ENCODE results near the gene LGALS12. TPM values are rescaled to one million over a fixed set of nuclear protein-coding genes. Genes with fewer than 3 reads are reported as not detected.

The LGALS12 gene
- total and polyA plus RNA-seq, 2 of the 13 experiments (the other 11 are each of a cell fraction or from before 2014, with no cell fraction given): not detected

DNA sequence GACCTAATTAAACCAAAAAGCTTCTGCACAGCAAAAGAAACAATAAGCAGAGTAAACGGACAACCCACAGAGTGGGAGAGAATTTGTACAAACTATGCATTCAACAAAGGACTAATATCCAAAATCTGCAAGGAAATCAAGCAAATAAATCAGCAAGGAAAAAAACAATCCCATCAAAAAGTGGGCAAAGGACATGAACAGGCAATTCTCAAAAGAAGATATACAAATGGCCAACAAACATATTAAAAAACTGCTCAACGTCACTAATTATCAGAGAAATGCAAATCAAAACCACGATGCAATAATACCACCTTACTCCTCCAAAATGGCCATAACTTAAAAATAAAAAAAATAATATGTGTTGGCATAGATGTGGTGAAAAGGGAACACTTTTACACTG, 20.1 kb upstream of the LGALS12 start:
- H3K79me2 ChIP-seq (ENCODE audit: insufficient read depth, low read length): no peaks in the 10 kb centered on the region
- H3K36me3 ChIP-seq (replicated peaks in 1 of 2; ENCODE audit: control insufficient read depth in 1 of 2, insufficient read depth in 2 of 2, low read length in 2 of 2): no peaks in the 10 kb centered on the region
- H3K9me3 ChIP-seq (ENCODE audit: low read length): peaks cover 15% of the 10 kb centered on the region; the same call in 1 of the 2 replicates
- no peak overlapping the region for H3K27ac ChIP-seq (ENCODE audit: extremely low read length, insufficient read depth, low read length)
- H3K9ac ChIP-seq (ENCODE audit: insufficient read depth, low read depth, low read length): no peak overlapping the region
- intact Hi-C loops (cut with micrococcal nuclease; ENCODE audit: unreplicated experiment) (no loop called here), in situ Hi-C loops (cut with HindIII; ENCODE audit: extremely low pct_ligation_motif_present, low pct_unique_long_range_greater_than_20kb) (loop anchor here (25.0 kb wide), 1 partner anchor 252 kb away; no protein-coding TSS in a partner anchor)
- H2AFZ ChIP-seq (ENCODE audit: low read length): no peak overlapping the region
- ATAC-seq (no peak), DNase-seq (ENCODE audit: low spot score) (no peak), FAIRE-seq (no peak)
- H3K4me2 ChIP-seq (ENCODE audit: low read depth, low read length): no peak overlapping the region
- BruUV-seq (replicated peaks): no TSS peak
- H3K4me3 ChIP-seq (replicated peaks in 1 of 3; ENCODE audit: insufficient read depth in 1 of 3, low read depth in 2 of 3, low read length in 3 of 3): no peak overlapping the region
- no peaks in the 10 kb centered on the region for H3K4me1 ChIP-seq (ENCODE audit: insufficient read depth, low read length)
- WGBS (ENCODE audit: low lambda C conversion rate): 4% methylated on average over 3 of the region's 3 CpGs
- peaks cover 0 to 21% of the 10 kb centered on the region in 2 experiments; a peak in 4 of 5 replicates for H3K27me3 ChIP-seq (ENCODE audit: control insufficient read depth in 1 of 2, insufficient read depth in 2 of 2, low read length in 2 of 2)
- no peaks in the 10 kb centered on the region for H4K20me1 ChIP-seq (ENCODE audit: insufficient read depth, low read length)
- ChIA-PET CTCF (ENCODE audit: low intra/inter-chr PET ratio, low total read pairs) (no interaction called here), POLR2A (no interaction called here)
- no peak for TF ChIP-seq KAT2B (IDR thresholded peaks at IDR 0.05; ENCODE audit: borderline replicate concordance, low read depth, low read length)
- TF ChIP-seq RFX5 (IDR thresholded peaks at IDR 0.05; ENCODE audit: low read depth, low read length): no peak
- no peak for TF ChIP-seq TCF7 (IDR thresholded peaks at IDR 0.05; ENCODE audit: low read depth)
- no peak for TF ChIP-seq PTBP1 (IDR thresholded peaks at IDR 0.05; ENCODE audit: low read depth, low read length, poor library complexity, severe bottlenecking)
- no peak for TF ChIP-seq POLR2G (IDR thresholded peaks at IDR 0.05; ENCODE audit: low read depth, low read length)
- no peak for TF ChIP-seq HNF4A (CRISPR knock-in tag; IDR thresholded peaks at IDR 0.05)
- TF ChIP-seq RBAK (CRISPR knock-in tag; IDR thresholded peaks at IDR 0.05): no peak
- TF ChIP-seq AKAP8 (CRISPR knock-in tag; IDR thresholded peaks at IDR 0.05): no peak
- no peak for TF ChIP-seq TFE3 (CRISPR knock-in tag; IDR thresholded peaks at IDR 0.05)
- TF ChIP-seq JUNB (CRISPR knock-in tag; IDR thresholded peaks at IDR 0.05; ENCODE audit: borderline replicate concordance): no peak
- no peak for TF ChIP-seq ZSCAN31 (CRISPR knock-in tag; IDR thresholded peaks at IDR 0.05; ENCODE audit: low read depth)
- no peak for TF ChIP-seq ZC3H13 (CRISPR knock-in tag; IDR thresholded peaks at IDR 0.05)
- no peak for TF ChIP-seq ZNF629 (CRISPR knock-in tag; conservative IDR thresholded peaks at IDR 0.05)
- no peak for TF ChIP-seq XBP1 (CRISPR knock-in tag; IDR thresholded peaks at IDR 0.05)
- no peak for TF ChIP-seq SNAPC4 (CRISPR knock-in tag; IDR thresholded peaks at IDR 0.05)
- no peak for TF ChIP-seq YEATS4 (CRISPR knock-in tag; IDR thresholded peaks at IDR 0.05; ENCODE audit: borderline replicate concordance)
- TF ChIP-seq NKX3-1 (CRISPR knock-in tag; IDR thresholded peaks at IDR 0.05): no peak
- TF ChIP-seq ZNF431 (CRISPR knock-in tag; IDR thresholded peaks at IDR 0.05; ENCODE audit: borderline replicate concordance, low read depth): no peak
